HEK293 (cell line): Measurements from ENCODE around the gene PTK7.

ENCODE experiments used
- GLI4 ChIP-seq: fragments of 450-650 bp; formaldehyde crosslinking; IDR thresholded peaks from 2 replicates; pipeline ENCODE4 v1.5.1; 2016; ENCODE audit warnings: missing biosample characterization, missing genetic modification characterization
- HOXC10 ChIP-seq: sonication (generic); formaldehyde crosslinking; IDR thresholded peaks from 2 replicates; pipeline ENCODE4 v1.8.1; 2023; ENCODE audit warnings: mild to moderate bottlenecking, missing genetic modification reagents
- WT1 ChIP-seq: fragments of 450-650 bp; formaldehyde crosslinking; IDR thresholded peaks from 2 replicates; pipeline ENCODE4 v1.5.1; 2016; ENCODE audit warnings: missing biosample characterization, missing genetic modification characterization
- ZBTB21 ChIP-seq: fragments of 450-650 bp; formaldehyde crosslinking; IDR thresholded peaks from 2 replicates; pipeline ENCODE4 v1.5.1; 2017; ENCODE audit warnings: missing biosample characterization, missing genetic modification characterization
- ZFHX2 ChIP-seq: fragments of 450-650 bp; formaldehyde crosslinking; conservative IDR thresholded peaks from 2 replicates; pipeline ENCODE4 v1.5.1; 2016; ENCODE audit warnings: missing biosample characterization, missing genetic modification characterization
- ZNF10 ChIP-seq: fragments of 450-650 bp; formaldehyde crosslinking; IDR thresholded peaks from 2 replicates; pipeline ENCODE4 v1.5.1; 2017; ENCODE audit warnings: missing biosample characterization, missing genetic modification characterization
- ZNF138 ChIP-seq: fragments of 450-650 bp; formaldehyde crosslinking; IDR thresholded peaks from 2 replicates; pipeline ENCODE4 v1.5.1; 2016; ENCODE audit warnings: missing biosample characterization, missing genetic modification characterization, borderline replicate concordance
- ZNF184 ChIP-seq: fragments of 450-650 bp; IDR thresholded peaks from 2 replicates; pipeline ENCODE4 v1.5.1; 2018; ENCODE audit warnings: missing biosample characterization, mild to moderate bottlenecking, missing genetic modification characterization
- ZNF404 ChIP-seq: fragments of 450-650 bp; formaldehyde crosslinking; IDR thresholded peaks from 2 replicates; pipeline ENCODE4 v1.5.1; 2017; ENCODE audit warnings: missing biosample characterization, missing genetic modification characterization
- ZNF530 ChIP-seq: fragments of 450-650 bp; formaldehyde crosslinking; IDR thresholded peaks from 2 replicates; pipeline ENCODE4 v1.5.1; 2016; ENCODE audit warnings: low read depth, missing biosample characterization, missing genetic modification characterization
- ZNF549 ChIP-seq: fragments of 450-650 bp; IDR thresholded peaks from 2 replicates; pipeline ENCODE4 v1.5.1; 2018; ENCODE audit warnings: missing biosample characterization, missing genetic modification characterization, mild to moderate bottlenecking, inconsistent platforms, moderate library complexity
- ZNF561 ChIP-seq: fragments of 450-650 bp; IDR thresholded peaks from 2 replicates; pipeline ENCODE4 v1.5.1; 2018; ENCODE audit warnings: missing biosample characterization, missing genetic modification characterization, borderline replicate concordance
- ZNF621 ChIP-seq: fragments of 450-650 bp; formaldehyde crosslinking; IDR thresholded peaks from 2 replicates; pipeline ENCODE4 v1.5.1; 2017; ENCODE audit warnings: missing biosample characterization, missing genetic modification characterization
- ZNF658 ChIP-seq: fragments of 450-650 bp; formaldehyde crosslinking; IDR thresholded peaks from 2 replicates; pipeline ENCODE4; 2016; ENCODE audit warnings: missing biosample characterization, missing genetic modification characterization
- ZNF660 ChIP-seq: fragments of 450-650 bp; IDR thresholded peaks from 2 replicates; pipeline ENCODE4 v1.5.1; 2018; ENCODE audit warnings: missing biosample characterization, mild to moderate bottlenecking, missing genetic modification characterization
- ZNF704 ChIP-seq: fragments of 450-650 bp; formaldehyde crosslinking; IDR thresholded peaks from 2 replicates; pipeline ENCODE4 v1.5.1; 2016; ENCODE audit warnings: missing biosample characterization, missing genetic modification characterization
- ZNF791 ChIP-seq: fragments of 450-650 bp; formaldehyde crosslinking; IDR thresholded peaks from 2 replicates; pipeline ENCODE4 v1.5.1; 2016; ENCODE audit warnings: missing biosample characterization, missing genetic modification characterization
- ZNF837 ChIP-seq: fragments of 450-650 bp; formaldehyde crosslinking; IDR thresholded peaks from 2 replicates; pipeline ENCODE4 v1.5.1; 2016; ENCODE audit warnings: missing biosample characterization, missing genetic modification characterization
- ZSCAN5A ChIP-seq: fragments of 450-650 bp; formaldehyde crosslinking; IDR thresholded peaks from 2 replicates; pipeline ENCODE4 v1.5.1; 2016; ENCODE audit warnings: missing biosample characterization, missing genetic modification characterization
- TF ChIP-seq, protein P1 (sequence below): fragments of 450-650 bp; formaldehyde crosslinking; IDR thresholded peaks from 2 replicates; pipeline ENCODE4 v1.5.1; 2016; ENCODE audit warnings: missing biosample characterization, missing genetic modification characterization
- TF ChIP-seq, protein P2 (sequence below): fragments of 450-650 bp; formaldehyde crosslinking; IDR thresholded peaks from 2 replicates; pipeline ENCODE4 v1.5.1; 2016; ENCODE audit warnings: missing biosample characterization, missing genetic modification characterization
- TF ChIP-seq, protein P3 (sequence below): fragments of 450-650 bp; formaldehyde crosslinking; IDR thresholded peaks from 2 replicates; pipeline ENCODE4 v1.5.1; 2016; ENCODE audit warnings: missing biosample characterization, missing genetic modification characterization
- TF ChIP-seq, protein P4 (sequence below): fragments of 450-650 bp; formaldehyde crosslinking; conservative IDR thresholded peaks from 2 replicates; pipeline ENCODE4 v1.5.1; 2016; ENCODE audit warnings: low read depth, missing biosample characterization, missing genetic modification characterization
- TF ChIP-seq, protein P5 (sequence below): fragments of 450-650 bp; formaldehyde crosslinking; optimal IDR thresholded peaks from 2 replicates; pipeline ENCODE3; 2016; ENCODE audit warnings: missing biosample characterization, mild to moderate bottlenecking, missing genetic modification characterization

Gene PTK7

GRCh38 chr6:43170931-43171706 is 95.0 kb downstream of the PTK7 start, which contains the start of gene SRF (continued):
- TF ChIP-seq ZNF561 (tag by site-specific recombination) (peak; percentile 74; the same call in 1 of the 2 replicates), ZNF837 (tag by site-specific recombination) (no peak), ZNF530 (tag by site-specific recombination) (no peak), ZNF704 (tag by site-specific recombination) (no peak), ZNF660 (tag by site-specific recombination) (peak; percentile 73), ZNF138 (tag by site-specific recombination) (no peak), ZNF184 (tag by site-specific recombination) (peak; percentile 67; the same call in 1 of the 2 replicates), WT1 (tag by site-specific recombination) (0 out of 2 replicates have a peak, but pooled peaks have one; percentile 8), ZNF549 (tag by site-specific recombination) (no peak), ZBTB21 (0 out of 2 replicates have a peak, but pooled peaks have one; percentile 15), ZNF10 (0 out of 2 replicates have a peak, but pooled peaks have one; percentile 26), ZFHX2 (0 out of 2 replicates have a peak, but pooled peaks have one; percentile 11), ZNF621 (tag by site-specific recombination) (no peak), ZNF658 (no peak), GLI4 (tag by site-specific recombination) (no peak), ZNF404 (tag by site-specific recombination) (no peak), HOXC10 (CRISPR knock-in tag) (no peak), ZSCAN5A (tag by site-specific recombination) (0 out of 2 replicates have a peak, but pooled peaks have one; percentile 23), ZNF791 (no peak)
- TF ChIP-seq, protein P1, sequence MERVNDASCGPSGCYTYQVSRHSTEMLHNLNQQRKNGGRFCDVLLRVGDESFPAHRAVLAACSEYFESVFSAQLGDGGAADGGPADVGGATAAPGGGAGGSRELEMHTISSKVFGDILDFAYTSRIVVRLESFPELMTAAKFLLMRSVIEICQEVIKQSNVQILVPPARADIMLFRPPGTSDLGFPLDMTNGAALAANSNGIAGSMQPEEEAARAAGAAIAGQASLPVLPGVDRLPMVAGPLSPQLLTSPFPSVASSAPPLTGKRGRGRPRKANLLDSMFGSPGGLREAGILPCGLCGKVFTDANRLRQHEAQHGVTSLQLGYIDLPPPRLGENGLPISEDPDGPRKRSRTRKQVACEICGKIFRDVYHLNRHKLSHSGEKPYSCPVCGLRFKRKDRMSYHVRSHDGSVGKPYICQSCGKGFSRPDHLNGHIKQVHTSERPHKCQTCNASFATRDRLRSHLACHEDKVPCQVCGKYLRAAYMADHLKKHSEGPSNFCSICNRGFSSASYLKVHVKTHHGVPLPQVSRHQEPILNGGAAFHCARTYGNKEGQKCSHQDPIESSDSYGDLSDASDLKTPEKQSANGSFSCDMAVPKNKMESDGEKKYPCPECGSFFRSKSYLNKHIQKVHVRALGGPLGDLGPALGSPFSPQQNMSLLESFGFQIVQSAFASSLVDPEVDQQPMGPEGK (tag by site-specific recombination), result peak; percentile 51
- TF ChIP-seq, protein P2, sequence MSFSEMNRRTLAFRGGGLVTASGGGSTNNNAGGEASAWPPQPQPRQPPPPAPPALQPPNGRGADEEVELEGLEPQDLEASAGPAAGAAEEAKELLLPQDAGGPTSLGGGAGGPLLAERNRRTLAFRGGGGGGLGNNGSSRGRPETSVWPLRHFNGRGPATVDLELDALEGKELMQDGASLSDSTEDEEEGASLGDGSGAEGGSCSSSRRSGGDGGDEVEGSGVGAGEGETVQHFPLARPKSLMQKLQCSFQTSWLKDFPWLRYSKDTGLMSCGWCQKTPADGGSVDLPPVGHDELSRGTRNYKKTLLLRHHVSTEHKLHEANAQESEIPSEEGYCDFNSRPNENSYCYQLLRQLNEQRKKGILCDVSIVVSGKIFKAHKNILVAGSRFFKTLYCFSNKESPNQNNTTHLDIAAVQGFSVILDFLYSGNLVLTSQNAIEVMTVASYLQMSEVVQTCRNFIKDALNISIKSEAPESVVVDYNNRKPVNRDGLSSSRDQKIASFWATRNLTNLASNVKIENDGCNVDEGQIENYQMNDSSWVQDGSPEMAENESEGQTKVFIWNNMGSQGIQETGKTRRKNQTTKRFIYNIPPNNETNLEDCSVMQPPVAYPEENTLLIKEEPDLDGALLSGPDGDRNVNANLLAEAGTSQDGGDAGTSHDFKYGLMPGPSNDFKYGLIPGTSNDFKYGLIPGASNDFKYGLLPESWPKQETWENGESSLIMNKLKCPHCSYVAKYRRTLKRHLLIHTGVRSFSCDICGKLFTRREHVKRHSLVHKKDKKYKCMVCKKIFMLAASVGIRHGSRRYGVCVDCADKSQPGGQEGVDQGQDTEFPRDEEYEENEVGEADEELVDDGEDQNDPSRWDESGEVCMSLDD (tag by site-specific recombination), result peak; percentile 85
- TF ChIP-seq, protein P3, sequence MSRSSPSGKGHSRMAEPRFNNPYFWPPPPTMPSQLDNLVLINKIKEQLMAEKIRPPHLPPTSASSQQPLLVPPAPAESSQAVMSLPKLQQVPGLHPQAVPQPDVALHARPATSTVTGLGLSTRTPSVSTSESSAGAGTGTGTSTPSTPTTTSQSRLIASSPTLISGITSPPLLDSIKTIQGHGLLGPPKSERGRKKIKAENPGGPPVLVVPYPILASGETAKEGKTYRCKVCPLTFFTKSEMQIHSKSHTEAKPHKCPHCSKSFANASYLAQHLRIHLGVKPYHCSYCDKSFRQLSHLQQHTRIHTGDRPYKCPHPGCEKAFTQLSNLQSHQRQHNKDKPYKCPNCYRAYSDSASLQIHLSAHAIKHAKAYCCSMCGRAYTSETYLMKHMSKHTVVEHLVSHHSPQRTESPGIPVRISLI, result 0 out of 2 replicates have a peak, but pooled peaks have one; percentile 55
- TF ChIP-seq, protein P4, sequence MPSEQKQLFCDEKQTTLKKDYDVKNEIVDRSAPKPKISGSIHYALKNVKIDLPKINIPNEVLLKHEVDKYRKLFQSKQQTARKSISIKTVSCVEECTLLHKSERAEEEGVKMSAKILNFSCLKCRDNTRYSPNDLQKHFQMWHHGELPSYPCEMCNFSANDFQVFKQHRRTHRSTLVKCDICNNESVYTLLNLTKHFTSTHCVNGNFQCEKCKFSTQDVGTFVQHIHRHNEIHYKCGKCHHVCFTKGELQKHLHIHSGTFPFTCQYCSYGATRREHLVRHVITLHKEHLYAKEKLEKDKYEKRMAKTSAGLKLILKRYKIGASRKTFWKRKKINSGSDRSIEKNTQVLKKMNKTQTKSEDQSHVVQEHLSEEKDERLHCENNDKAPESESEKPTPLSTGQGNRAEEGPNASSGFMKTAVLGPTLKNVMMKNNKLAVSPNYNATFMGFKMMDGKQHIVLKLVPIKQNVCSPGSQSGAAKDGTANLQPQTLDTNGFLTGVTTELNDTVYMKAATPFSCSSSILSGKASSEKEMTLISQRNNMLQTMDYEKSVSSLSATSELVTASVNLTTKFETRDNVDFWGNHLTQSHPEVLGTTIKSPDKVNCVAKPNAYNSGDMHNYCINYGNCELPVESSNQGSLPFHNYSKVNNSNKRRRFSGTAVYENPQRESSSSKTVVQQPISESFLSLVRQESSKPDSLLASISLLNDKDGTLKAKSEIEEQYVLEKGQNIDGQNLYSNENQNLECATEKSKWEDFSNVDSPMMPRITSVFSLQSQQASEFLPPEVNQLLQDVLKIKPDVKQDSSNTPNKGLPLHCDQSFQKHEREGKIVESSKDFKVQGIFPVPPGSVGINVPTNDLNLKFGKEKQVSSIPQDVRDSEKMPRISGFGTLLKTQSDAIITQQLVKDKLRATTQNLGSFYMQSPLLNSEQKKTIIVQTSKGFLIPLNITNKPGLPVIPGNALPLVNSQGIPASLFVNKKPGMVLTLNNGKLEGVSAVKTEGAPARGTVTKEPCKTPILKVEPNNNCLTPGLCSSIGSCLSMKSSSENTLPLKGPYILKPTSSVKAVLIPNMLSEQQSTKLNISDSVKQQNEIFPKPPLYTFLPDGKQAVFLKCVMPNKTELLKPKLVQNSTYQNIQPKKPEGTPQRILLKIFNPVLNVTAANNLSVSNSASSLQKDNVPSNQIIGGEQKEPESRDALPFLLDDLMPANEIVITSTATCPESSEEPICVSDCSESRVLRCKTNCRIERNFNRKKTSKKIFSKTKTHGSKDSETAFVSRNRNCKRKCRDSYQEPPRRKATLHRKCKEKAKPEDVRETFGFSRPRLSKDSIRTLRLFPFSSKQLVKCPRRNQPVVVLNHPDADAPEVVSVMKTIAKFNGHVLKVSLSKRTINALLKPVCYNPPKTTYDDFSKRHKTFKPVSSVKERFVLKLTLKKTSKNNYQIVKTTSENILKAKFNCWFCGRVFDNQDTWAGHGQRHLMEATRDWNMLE (tag by site-specific recombination), result no peak
- TF ChIP-seq, protein P5, sequence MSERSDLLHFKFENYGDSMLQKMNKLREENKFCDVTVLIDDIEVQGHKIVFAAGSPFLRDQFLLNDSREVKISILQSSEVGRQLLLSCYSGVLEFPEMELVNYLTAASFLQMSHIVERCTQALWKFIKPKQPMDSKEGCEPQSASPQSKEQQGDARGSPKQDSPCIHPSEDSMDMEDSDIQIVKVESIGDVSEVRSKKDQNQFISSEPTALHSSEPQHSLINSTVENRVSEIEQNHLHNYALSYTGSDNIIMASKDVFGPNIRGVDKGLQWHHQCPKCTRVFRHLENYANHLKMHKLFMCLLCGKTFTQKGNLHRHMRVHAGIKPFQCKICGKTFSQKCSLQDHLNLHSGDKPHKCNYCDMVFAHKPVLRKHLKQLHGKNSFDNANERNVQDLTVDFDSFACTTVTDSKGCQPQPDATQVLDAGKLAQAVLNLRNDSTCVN (tag by site-specific recombination), result peak; percentile 37
